ENCODE data around the gene SPATA1. TPM values are rescaled to one million over a fixed set of nuclear protein-coding genes. Genes with fewer than 3 reads are reported as not detected.

SPATA1 gene
- total and polyA plus RNA-seq, 2 donors (not counting 1 experiment from before 2014, with no cell fraction given) = 0.96 to 1.7 TPM

DNA sequence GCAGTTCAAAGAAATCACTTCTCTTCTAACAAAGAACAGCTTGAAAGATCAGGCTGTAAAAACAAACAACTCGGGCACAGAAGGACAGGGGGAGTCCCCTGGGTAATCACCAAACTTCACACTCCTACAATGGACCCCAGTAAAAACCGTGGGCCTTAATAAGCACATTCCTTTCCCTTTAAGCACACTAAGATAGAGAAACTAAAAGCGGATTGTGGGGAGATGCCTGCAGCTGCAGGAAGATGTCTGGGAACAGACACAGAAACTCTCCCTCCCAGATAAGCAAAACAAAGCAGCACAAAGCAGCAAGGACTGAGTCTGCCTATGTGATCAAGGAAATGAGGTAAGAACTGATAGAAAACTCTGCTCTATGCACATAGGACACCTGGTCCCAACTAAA, 105.6 kb downstream of the SPATA1 start:
- no peak overlapping the region for H3K4me3 ChIP-seq (replicated peaks in 1 of 4; ENCODE audit: control extremely low read depth in 1 of 4, insufficient read depth in 1 of 4, low read depth in 3 of 4, low read length in 4 of 4)
- no peaks in the 10 kb centered on the region for H3K9me3 ChIP-seq (ENCODE audit: control insufficient read depth, insufficient read depth, low read depth, low read length)
- H3K79me2 ChIP-seq (ENCODE audit: control insufficient read depth, insufficient read depth, low read length) = no peaks in the 10 kb centered on the region
- H3K27me3 ChIP-seq (ENCODE audit: control insufficient read depth, insufficient read depth, low read length) = no peaks in the 10 kb centered on the region
- H3K4me1 ChIP-seq (ENCODE audit: control insufficient read depth, extremely low read depth, insufficient read depth, low read length) = no peaks in the 10 kb centered on the region
- no peaks in the 10 kb centered on the region for H4K20me1 ChIP-seq (ENCODE audit: control insufficient read depth, extremely low read depth, insufficient read depth, low read length)
- no peaks in the 10 kb centered on the region for H3K36me3 ChIP-seq (ENCODE audit: control insufficient read depth, insufficient read depth, low read length)
- peak; percentile 43 to 63 for DNase-seq (ENCODE audit: low read depth in 2 of 2)
- TF ChIP-seq, protein P1, sequence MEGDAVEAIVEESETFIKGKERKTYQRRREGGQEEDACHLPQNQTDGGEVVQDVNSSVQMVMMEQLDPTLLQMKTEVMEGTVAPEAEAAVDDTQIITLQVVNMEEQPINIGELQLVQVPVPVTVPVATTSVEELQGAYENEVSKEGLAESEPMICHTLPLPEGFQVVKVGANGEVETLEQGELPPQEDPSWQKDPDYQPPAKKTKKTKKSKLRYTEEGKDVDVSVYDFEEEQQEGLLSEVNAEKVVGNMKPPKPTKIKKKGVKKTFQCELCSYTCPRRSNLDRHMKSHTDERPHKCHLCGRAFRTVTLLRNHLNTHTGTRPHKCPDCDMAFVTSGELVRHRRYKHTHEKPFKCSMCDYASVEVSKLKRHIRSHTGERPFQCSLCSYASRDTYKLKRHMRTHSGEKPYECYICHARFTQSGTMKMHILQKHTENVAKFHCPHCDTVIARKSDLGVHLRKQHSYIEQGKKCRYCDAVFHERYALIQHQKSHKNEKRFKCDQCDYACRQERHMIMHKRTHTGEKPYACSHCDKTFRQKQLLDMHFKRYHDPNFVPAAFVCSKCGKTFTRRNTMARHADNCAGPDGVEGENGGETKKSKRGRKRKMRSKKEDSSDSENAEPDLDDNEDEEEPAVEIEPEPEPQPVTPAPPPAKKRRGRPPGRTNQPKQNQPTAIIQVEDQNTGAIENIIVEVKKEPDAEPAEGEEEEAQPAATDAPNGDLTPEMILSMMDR (conservative IDR thresholded peaks at IDR 0.05 in 1 of 2, IDR thresholded peaks at IDR 0.05 in 1 of 2; ENCODE audit: low read depth in 1 of 2, low read length in 2 of 2) = no peak
- no peak for TF ChIP-seq EZH2 (IDR thresholded peaks at IDR 0.05; ENCODE audit: low read length, missing control alignments)
- H2AFZ ChIP-seq (ENCODE audit: low read length) = peak overlapping the region; percentile 6
- H3K4me2 ChIP-seq (ENCODE audit: extremely low read depth, insufficient read depth, low read length) = peak overlapping the region; percentile 0
- no peak overlapping the region for H3K9ac ChIP-seq (ENCODE audit: insufficient read depth, low read length)
- no peak overlapping the region for H3K27ac ChIP-seq (ENCODE audit: insufficient read depth, low read length)

DNA sequence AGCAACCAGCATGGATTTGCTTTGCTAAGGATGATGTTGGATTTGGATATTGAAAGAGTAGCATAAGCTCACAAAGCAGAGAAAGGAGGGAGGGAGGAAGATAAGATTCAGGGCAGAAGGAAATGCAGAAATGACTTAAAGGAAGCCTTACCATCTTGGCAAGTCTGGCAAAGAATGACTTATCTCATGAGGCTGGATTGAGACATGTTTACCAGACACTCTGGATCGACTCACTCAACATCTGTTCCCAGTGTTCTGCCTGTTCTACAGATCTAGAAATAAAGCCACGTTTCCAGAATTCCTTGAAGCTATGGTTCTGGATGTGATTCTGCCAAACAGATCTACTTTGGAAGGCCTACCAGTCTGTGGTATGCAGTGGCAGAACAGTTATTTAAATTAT, 106.8 kb downstream of the SPATA1 start:
- TF ChIP-seq, protein P1 (conservative IDR thresholded peaks at IDR 0.05 in 1 of 2, IDR thresholded peaks at IDR 0.05 in 1 of 2; ENCODE audit: low read depth in 1 of 2, low read length in 2 of 2) = no peak
- TF ChIP-seq EZH2 (IDR thresholded peaks at IDR 0.05; ENCODE audit: low read length, missing control alignments) = no peak
- H3K9ac ChIP-seq (ENCODE audit: insufficient read depth, low read length) = no peak overlapping the region
- DNase-seq (ENCODE audit: low read depth in 2 of 2) = peak; percentile 27 to 30

DNA sequence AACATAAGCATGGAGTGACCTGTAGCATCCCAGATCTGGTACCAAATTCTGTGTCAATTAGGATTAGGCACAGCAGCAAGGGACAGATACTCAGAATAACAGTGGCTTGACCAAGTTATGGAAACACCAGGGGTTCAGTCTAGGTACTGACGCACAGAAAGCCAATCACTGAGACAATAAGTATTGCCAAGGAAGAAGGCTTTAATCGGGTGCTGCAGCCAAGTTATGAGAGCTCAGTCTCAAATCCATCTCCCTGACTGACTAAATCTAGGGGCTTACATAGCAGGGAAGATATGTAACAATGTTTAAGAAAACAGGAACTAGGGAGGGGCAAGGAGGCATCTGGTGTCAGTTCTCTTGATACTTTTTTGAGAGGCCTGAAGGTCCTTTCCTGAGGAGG, 107.7 kb downstream of the SPATA1 start:
- H3K4me3 ChIP-seq (replicated peaks in 1 of 4; ENCODE audit: control extremely low read depth in 1 of 4, insufficient read depth in 1 of 4, low read depth in 3 of 4, low read length in 4 of 4) = no peak overlapping the region
- no peaks in the 10 kb centered on the region for H4K20me1 ChIP-seq (ENCODE audit: control insufficient read depth, extremely low read depth, insufficient read depth, low read length)
- H3K27me3 ChIP-seq (ENCODE audit: control insufficient read depth, insufficient read depth, low read length) = no peaks in the 10 kb centered on the region
- no peak overlapping the region for H3K4me2 ChIP-seq (ENCODE audit: extremely low read depth, insufficient read depth, low read length)
- no peaks in the 10 kb centered on the region for H3K36me3 ChIP-seq (ENCODE audit: control insufficient read depth, insufficient read depth, low read length)
- no peak overlapping the region for H2AFZ ChIP-seq (ENCODE audit: low read length)
- TF ChIP-seq, protein P1 (conservative IDR thresholded peaks at IDR 0.05 in 1 of 2, IDR thresholded peaks at IDR 0.05 in 1 of 2; ENCODE audit: low read depth in 1 of 2, low read length in 2 of 2) = no peak
- no peak for TF ChIP-seq EZH2 (IDR thresholded peaks at IDR 0.05; ENCODE audit: low read length, missing control alignments)
- H3K9me3 ChIP-seq (ENCODE audit: control insufficient read depth, insufficient read depth, low read depth, low read length) = no peaks in the 10 kb centered on the region
- DNase-seq (ENCODE audit: low read depth in 2 of 2) = no peak
- no peaks in the 10 kb centered on the region for H3K79me2 ChIP-seq (ENCODE audit: control insufficient read depth, insufficient read depth, low read length)
- no peaks in the 10 kb centered on the region for H3K4me1 ChIP-seq (ENCODE audit: control insufficient read depth, extremely low read depth, insufficient read depth, low read length)
- H3K27ac ChIP-seq (ENCODE audit: insufficient read depth, low read length) = no peak overlapping the region
- no peak overlapping the region for H3K9ac ChIP-seq (ENCODE audit: insufficient read depth, low read length)

More for the DNA sequence above, 106.8 kb downstream of the SPATA1 start:
- Histone ChIP-seq H3K4me2 (ENCODE audit: extremely low read depth, insufficient read depth, low read length) (no peak overlapping the region), H3K27me3 (ENCODE audit: control insufficient read depth, insufficient read depth, low read length) (no peaks in the 10 kb centered on the region), H3K36me3 (ENCODE audit: control insufficient read depth, insufficient read depth, low read length) (no peaks in the 10 kb centered on the region), H3K4me1 (ENCODE audit: control insufficient read depth, extremely low read depth, insufficient read depth, low read length) (no peaks in the 10 kb centered on the region), H4K20me1 (ENCODE audit: control insufficient read depth, extremely low read depth, insufficient read depth, low read length) (no peaks in the 10 kb centered on the region), H3K9me3 (ENCODE audit: control insufficient read depth, insufficient read depth, low read depth, low read length) (no peaks in the 10 kb centered on the region), H3K79me2 (ENCODE audit: control insufficient read depth, insufficient read depth, low read length) (no peaks in the 10 kb centered on the region), H2AFZ (ENCODE audit: low read length) (no peak overlapping the region), H3K4me3 (replicated peaks in 1 of 4; ENCODE audit: control extremely low read depth in 1 of 4, insufficient read depth in 1 of 4, low read depth in 3 of 4, low read length in 4 of 4) (no peak overlapping the region), H3K27ac (ENCODE audit: insufficient read depth, low read length) (no peak overlapping the region)

All from fibroblast of lung (primary cell).